ENCODE data around the gene CDK5R2. TPM values are rescaled to one million over a fixed set of nuclear protein-coding genes. Genes with fewer than 3 reads are reported as not detected.
A peak's percentile ranks its signal among the peaks of the same experiment; 100 is the strongest.

CDK5R2 gene
- total RNA-seq, 1 donor, result not detected

GRCh38 chr2:218990612-218991011 lies 31.1 kb downstream of the CDK5R2 start:
- Histone ChIP-seq H3K4me3 (ENCODE audit: insufficient read depth, low read length) (no peak overlapping the region), H4K20me1 (ENCODE audit: insufficient read depth, low read length) (peaks cover 7% of the 10 kb centered on the region), H3K79me2 (ENCODE audit: insufficient read depth, low read length) (no peaks in the 10 kb centered on the region), H3K4me1 (ENCODE audit: insufficient read depth, low read length) (peaks cover 6% of the 10 kb centered on the region), H3K27me3 (ENCODE audit: insufficient read depth, low read length) (peaks cover 96% of the 10 kb centered on the region), H3K27ac (ENCODE audit: low read depth, low read length) (no peak overlapping the region), H2AFZ (ENCODE audit: low read length) (no peak overlapping the region), H3K9me3 (ENCODE audit: low read depth, low read length) (no peaks in the 10 kb centered on the region), H3K4me2 (ENCODE audit: insufficient read depth, low read length) (no peak overlapping the region), H3K36me3 (ENCODE audit: insufficient read depth, low read length) (no peaks in the 10 kb centered on the region)
- DNase-seq (ENCODE audit: insufficient read length, low spot score, missing footprints), result no peak
- no peak for TF ChIP-seq CTCF (IDR thresholded peaks at IDR 0.05; ENCODE audit: extremely low read depth, low read depth, low read length)

- peak; percentile 97 for DNase-seq (ENCODE audit: insufficient read length, low spot score, missing footprints)
- H2AFZ ChIP-seq (ENCODE audit: low read length), result no peak overlapping the region
- H3K4me2 ChIP-seq (ENCODE audit: insufficient read depth, low read length), result no peak overlapping the region
- no peaks in the 10 kb centered on the region for H3K9me3 ChIP-seq (ENCODE audit: low read depth, low read length)
- no peak for TF ChIP-seq CTCF (IDR thresholded peaks at IDR 0.05; ENCODE audit: extremely low read depth, low read depth, low read length)
- no peaks in the 10 kb centered on the region for H3K36me3 ChIP-seq (ENCODE audit: insufficient read depth, low read length)
- H3K4me1 ChIP-seq (ENCODE audit: insufficient read depth, low read length), result peaks cover 6% of the 10 kb centered on the region
- H3K27ac ChIP-seq (ENCODE audit: low read depth, low read length), result no peak overlapping the region
- no peaks in the 10 kb centered on the region for H3K79me2 ChIP-seq (ENCODE audit: insufficient read depth, low read length)
- peaks cover 90% of the 10 kb centered on the region for H3K27me3 ChIP-seq (ENCODE audit: insufficient read depth, low read length)
- H4K20me1 ChIP-seq (ENCODE audit: insufficient read depth, low read length), result peaks cover 10% of the 10 kb centered on the region
- no peak overlapping the region for H3K4me3 ChIP-seq (ENCODE audit: insufficient read depth, low read length)
These were observed 32.3 kb downstream of the CDK5R2 start for GRCh38 chr2:218991674-218992168.

GRCh38 chr2:218992196-218992595 lies 32.7 kb downstream of the CDK5R2 start:
- H3K4me1 ChIP-seq (ENCODE audit: insufficient read depth, low read length), result peaks cover 6% of the 10 kb centered on the region
- H2AFZ ChIP-seq (ENCODE audit: low read length), result no peak overlapping the region
- peaks cover 85% of the 10 kb centered on the region for H3K27me3 ChIP-seq (ENCODE audit: insufficient read depth, low read length)
- peak; percentile 50 for DNase-seq (ENCODE audit: insufficient read length, low spot score, missing footprints)
- H3K4me3 ChIP-seq (ENCODE audit: insufficient read depth, low read length), result no peak overlapping the region
- H4K20me1 ChIP-seq (ENCODE audit: insufficient read depth, low read length), result peaks cover 7% of the 10 kb centered on the region
- no peaks in the 10 kb centered on the region for H3K9me3 ChIP-seq (ENCODE audit: low read depth, low read length)
- no peak for TF ChIP-seq CTCF (IDR thresholded peaks at IDR 0.05; ENCODE audit: extremely low read depth, low read depth, low read length)
- no peak overlapping the region for H3K27ac ChIP-seq (ENCODE audit: low read depth, low read length)
- no peaks in the 10 kb centered on the region for H3K79me2 ChIP-seq (ENCODE audit: insufficient read depth, low read length)
- no peak overlapping the region for H3K4me2 ChIP-seq (ENCODE audit: insufficient read depth, low read length)
- H3K36me3 ChIP-seq (ENCODE audit: insufficient read depth, low read length), result no peaks in the 10 kb centered on the region

- DNase-seq (ENCODE audit: insufficient read length, low spot score, missing footprints), result peak; percentile 88
- H3K27me3 ChIP-seq (ENCODE audit: insufficient read depth, low read length), result peaks cover 79% of the 10 kb centered on the region
- no peaks in the 10 kb centered on the region for H3K36me3 ChIP-seq (ENCODE audit: insufficient read depth, low read length)
- no peak overlapping the region for H2AFZ ChIP-seq (ENCODE audit: low read length)
- peaks cover 7% of the 10 kb centered on the region for H4K20me1 ChIP-seq (ENCODE audit: insufficient read depth, low read length)
- H3K27ac ChIP-seq (ENCODE audit: low read depth, low read length), result no peak overlapping the region
- no peaks in the 10 kb centered on the region for H3K9me3 ChIP-seq (ENCODE audit: low read depth, low read length)
- H3K4me3 ChIP-seq (ENCODE audit: insufficient read depth, low read length), result no peak overlapping the region
- no peak for TF ChIP-seq CTCF (IDR thresholded peaks at IDR 0.05; ENCODE audit: extremely low read depth, low read depth, low read length)
- H3K4me2 ChIP-seq (ENCODE audit: insufficient read depth, low read length), result peak overlapping the region; percentile 72
- peaks cover 6% of the 10 kb centered on the region for H3K4me1 ChIP-seq (ENCODE audit: insufficient read depth, low read length)
- no peaks in the 10 kb centered on the region for H3K79me2 ChIP-seq (ENCODE audit: insufficient read depth, low read length)
These were observed 33.4 kb downstream of the CDK5R2 start for GRCh38 chr2:218992703-218993344.

All from osteoblast (primary cell).